Prostate gland (tissue), 2 donors: ENCODE data around the gene DYNC1I1. TPM values are rescaled to one million over a fixed set of nuclear protein-coding genes. Genes with fewer than 3 reads are reported as not detected.

Experiments used
- DNase-seq: peaks from one replicate; pipeline ENCODE4 v3.0.0-alpha.2; 2019; ENCODE audit warnings: low spot score
- H3K27ac ChIP-seq, 2 donors: fragments of 200-600 bp; sonication (generic); 2 replicates each; pipeline ENCODE4 v1.5.1; 2017 to 2019
- H3K27me3 ChIP-seq: fragments of 200-600 bp; sonication (generic); replicated peaks from 2 replicates; pipeline ENCODE4 v1.5.1; 2019; ENCODE audit not compliant: insufficient read depth
- H3K36me3 ChIP-seq, 2 donors: fragments of 200-600 bp; sonication (generic); 1 replicate in 1 of 2; 2 replicates in 1 of 2; pipeline versions ENCODE4 v1.5.1 to v1.8.1; 2017 to 2019
- H3K4me1 ChIP-seq: fragments of 200-600 bp; sonication (generic); replicated peaks from 2 replicates; pipeline ENCODE4 v1.5.1; 2019
- H3K4me3 ChIP-seq, 2 donors: fragments of 200-600 bp; sonication (generic); 2 replicates each; pipeline ENCODE4 v1.5.1; 2017 to 2019
- H3K9me3 ChIP-seq: fragments of 200-600 bp; sonication (generic); 2 replicates; pipeline ENCODE4 v1.5.1; 2017
- CTCF ChIP-seq, 4 experiments: fragments of 200-600 bp in 2 of 4; fragments of 450-650 bp in 2 of 4; sonication (generic) in 2 of 4; IDR thresholded peaks; 1 replicate in 3 of 4; 2 replicates in 1 of 4; pipeline ENCODE4 v1.5.1; 2016 to 2019; ENCODE audit warnings: antibody characterized with exemption in 4 of 4, mild to moderate bottlenecking in 2 of 4, moderate library complexity in 2 of 4
- POLR2A ChIP-seq: fragments of 450-650 bp; IDR thresholded peaks from one replicate; pipeline ENCODE4 v1.6.1; 2016; ENCODE audit warnings: antibody characterized with exemption, mild to moderate bottlenecking
- POLR2AphosphoS5 ChIP-seq: sonication (generic); formaldehyde crosslinking; IDR thresholded peaks from one replicate; pipeline ENCODE4 v1.6.1; 2017; ENCODE audit warnings: antibody characterized with exemption
- WGBS: methylation state at CpG from one replicate; pipeline ENCODE4 v1.1.5; 2018; 5-methylcytosine and 5-hydroxymethylcytosine counted together
- intact Hi-C: fragments of 100-400 bp; cut with DNase I; formaldehyde crosslinking; loops from one replicate; pipeline ENCODE4 v1.14.2; 2022
- total RNA-seq, 2 donors: library from RNA; depleted of rRNA; stranded (reverse); fragments of >200 nt; gene quantifications; one replicate each; pipeline ENCODE4 v1.1.0, GENCODE V29; 2016

Gene DYNC1I1
- total RNA-seq, 2 donors from 2014 or later, result 4.4 to 5.1 TPM

GRCh38 chr7:96093435-96093834 lies 321.1 kb downstream of the DYNC1I1 start:
- intact Hi-C loops, result no loop called here
- no peaks in the 10 kb centered on the region for H3K27me3 ChIP-seq

GRCh38 chr7:96097835-96098234 lies 325.5 kb downstream of the DYNC1I1 start:
- H3K4me3 ChIP-seq, result no peak overlapping the region
- TF ChIP-seq POLR2A (no peak), CTCF (IDR thresholded peaks at IDR 0.05) (no peak), POLR2AphosphoS5 (no peak)
- H3K4me1 ChIP-seq, result no peaks in the 10 kb centered on the region
- H3K36me3 ChIP-seq, result no peaks in the 10 kb centered on the region
- no peak overlapping the region for H3K27ac ChIP-seq
- no peak for DNase-seq
- no peaks in the 10 kb centered on the region for H3K27me3 ChIP-seq
- WGBS, result 66% methylated on average over 2 of the region's 2 CpGs
- intact Hi-C loops, result no loop called here
- no peaks in the 10 kb centered on the region for H3K9me3 ChIP-seq

More at GRCh38 chr7:96093435-96093834, 321.1 kb downstream of the DYNC1I1 start:
- no peaks in the 10 kb centered on the region for H3K4me1 ChIP-seq
- H3K4me3 ChIP-seq, result no peak overlapping the region
- 21% methylated on average over 1 of the region's 1 CpG for WGBS
- DNase-seq, result no peak
- no peaks in the 10 kb centered on the region for H3K36me3 ChIP-seq
- TF ChIP-seq CTCF (IDR thresholded peaks at IDR 0.05) (no peak), POLR2A (no peak), POLR2AphosphoS5 (no peak)
- no peaks in the 10 kb centered on the region for H3K9me3 ChIP-seq
- no peak overlapping the region for H3K27ac ChIP-seq

- WGBS, result 86% methylated on average over 1 of the region's 1 CpG
- intact Hi-C loops, result no loop called here
- Histone ChIP-seq H3K4me3 (no peak overlapping the region), H3K36me3 (no peaks in the 10 kb centered on the region), H3K4me1 (no peaks in the 10 kb centered on the region), H3K9me3 (no peaks in the 10 kb centered on the region), H3K27me3 (no peaks in the 10 kb centered on the region), H3K27ac (no peak overlapping the region)
- DNase-seq, result no peak
- TF ChIP-seq POLR2A (no peak), POLR2AphosphoS5 (no peak), CTCF (IDR thresholded peaks at IDR 0.05) (no peak)
These were observed 328.4 kb downstream of the DYNC1I1 start for GRCh38 chr7:96100737-96101136.

GRCh38 chr7:96102096-96102811 lies 329.9 kb downstream of the DYNC1I1 start:
- no peaks in the 10 kb centered on the region for H3K9me3 ChIP-seq
- H3K4me1 ChIP-seq, result no peaks in the 10 kb centered on the region
- intact Hi-C loops, result no loop called here
- no peaks in the 10 kb centered on the region for H3K27me3 ChIP-seq
- DNase-seq, result no peak
- TF ChIP-seq POLR2A (no peak), CTCF (IDR thresholded peaks at IDR 0.05) (no peak), POLR2AphosphoS5 (no peak)
- H3K27ac ChIP-seq, result no peak overlapping the region
- no peaks in the 10 kb centered on the region for H3K36me3 ChIP-seq
- H3K4me3 ChIP-seq, result no peak overlapping the region

- Histone ChIP-seq H3K4me3 (no peak overlapping the region), H3K9me3 (no peaks in the 10 kb centered on the region), H3K27me3 (no peaks in the 10 kb centered on the region), H3K4me1 (no peaks in the 10 kb centered on the region), H3K36me3 (no peaks in the 10 kb centered on the region), H3K27ac (no peak overlapping the region)
- DNase-seq, result no peak
- intact Hi-C loops, result no loop called here
- no peak for TF ChIP-seq POLR2AphosphoS5
These were observed 332.6 kb downstream of the DYNC1I1 start for GRCh38 chr7:96104984-96105383.
